Activated CD8-positive, alpha-beta memory T cell treated with anti-CD3 and anti-CD28 coated beads for 48 hours (primary cell): Measurements from ENCODE around the gene TXK.

Experiments used
- DNase-seq, 3 experiments: peaks; one replicate each; pipeline ENCODE4 v3.0.0-alpha.2; 2020; ENCODE audit warnings: low read depth in 2 of 3, low spot score in 2 of 3

Gene TXK

DNA sequence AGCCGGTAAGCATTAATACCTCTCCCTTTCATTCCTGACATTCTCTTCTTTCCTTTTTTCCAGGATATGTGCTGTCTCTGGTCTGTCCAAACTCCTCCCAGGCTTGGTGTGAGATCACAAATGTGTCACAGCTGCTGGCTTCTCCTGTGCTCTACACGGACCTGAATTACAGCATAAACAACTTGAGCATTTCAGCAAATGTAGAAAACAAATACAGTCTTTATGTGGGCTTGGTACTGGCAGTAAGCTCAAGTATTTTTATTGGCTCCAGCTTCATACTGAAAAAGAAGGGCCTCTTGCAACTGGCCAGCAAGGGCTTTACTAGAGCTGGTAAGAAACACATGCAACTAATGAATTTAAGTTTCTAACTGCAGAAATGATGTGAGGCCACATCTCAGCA is 109.0 kb downstream of the TXK start:
- no peak for DNase-seq

DNA sequence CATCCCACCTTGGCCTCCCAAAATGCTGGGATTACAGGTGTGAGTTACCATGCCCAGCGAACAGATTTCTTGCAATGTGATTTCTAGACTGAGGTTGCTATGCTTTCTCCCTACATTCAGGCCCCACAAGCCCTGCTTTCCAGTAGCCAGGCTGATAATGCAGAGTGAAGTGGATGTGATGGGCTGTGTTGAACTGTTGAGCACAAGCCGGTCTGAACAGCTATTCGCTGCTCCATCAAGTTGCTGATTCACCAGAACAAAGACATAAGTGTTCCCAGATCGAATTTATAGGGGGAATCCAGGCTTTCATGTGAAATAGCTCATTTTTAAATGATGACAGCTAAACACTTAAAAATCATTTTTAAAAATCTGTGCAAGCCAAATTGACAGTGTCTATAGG is 109.5 kb downstream of the TXK start:
- DNase-seq = no peak

DNA sequence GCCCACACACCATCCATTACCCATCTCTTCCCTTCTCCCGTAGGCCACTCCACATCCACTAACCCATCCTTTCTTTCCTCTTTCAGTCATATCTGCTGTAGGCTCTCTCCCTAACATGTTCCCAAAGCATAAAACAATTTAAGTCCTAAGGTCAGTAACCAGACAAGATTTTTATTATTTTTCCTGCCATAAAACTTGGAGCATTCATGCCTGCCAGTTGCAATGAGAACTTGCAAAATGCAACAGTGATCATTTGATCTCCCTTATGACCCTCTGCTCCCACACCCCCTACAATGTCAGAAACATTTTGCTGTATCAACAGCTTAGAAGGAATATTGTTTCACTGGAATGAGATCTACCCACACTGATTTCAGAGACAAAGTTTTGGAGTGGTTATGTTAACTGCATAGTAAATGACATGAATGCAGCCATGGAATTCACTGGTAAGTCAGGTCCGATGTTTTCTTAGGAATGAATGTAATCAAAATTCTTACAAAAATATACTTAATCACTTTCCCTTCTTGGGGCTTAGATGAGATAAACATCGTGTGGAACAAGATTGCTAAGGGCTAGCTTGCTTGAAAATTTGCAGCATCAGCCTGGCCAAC is 111.8 kb downstream of the TXK start:
- no peak for DNase-seq

DNA sequence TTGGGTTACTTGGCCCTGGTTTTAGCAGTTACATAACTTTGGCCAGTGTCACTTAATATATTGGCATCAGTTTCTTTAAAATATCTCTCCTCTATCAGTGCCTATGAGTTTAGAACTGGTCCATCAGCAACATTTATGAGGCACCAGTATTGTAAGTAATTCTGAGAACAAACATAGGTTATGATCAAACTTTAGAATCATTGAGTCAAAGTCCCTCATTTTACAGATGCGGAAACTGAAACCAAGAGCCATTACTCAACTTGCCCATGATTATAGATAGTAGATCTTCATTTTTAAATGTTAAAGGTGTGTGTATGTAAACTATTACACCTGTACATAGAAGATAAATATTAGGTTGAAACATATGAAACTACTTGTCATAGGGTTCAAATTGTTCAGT is 113.0 kb downstream of the TXK start:
- no peak for DNase-seq

DNA sequence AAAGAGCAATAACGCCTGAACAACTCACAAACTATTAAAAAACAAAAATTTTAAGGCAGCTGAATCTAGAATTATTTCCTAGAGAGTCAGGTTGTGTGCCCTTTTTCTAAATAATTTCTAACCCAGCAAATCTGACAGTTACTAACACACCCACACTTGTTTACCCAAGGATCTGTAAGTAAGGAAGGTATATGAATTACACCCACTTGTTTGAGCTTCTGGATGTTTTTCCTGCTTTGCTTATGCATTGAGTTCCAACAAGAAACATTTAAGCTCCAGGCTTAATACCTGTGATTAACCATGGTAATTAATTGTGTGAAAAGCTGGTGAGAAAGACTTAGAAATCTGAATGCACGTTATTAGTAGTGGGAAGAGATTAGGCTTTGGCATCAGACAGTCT is 115.9 kb downstream of the TXK start:
- DNase-seq = no peak

DNA sequence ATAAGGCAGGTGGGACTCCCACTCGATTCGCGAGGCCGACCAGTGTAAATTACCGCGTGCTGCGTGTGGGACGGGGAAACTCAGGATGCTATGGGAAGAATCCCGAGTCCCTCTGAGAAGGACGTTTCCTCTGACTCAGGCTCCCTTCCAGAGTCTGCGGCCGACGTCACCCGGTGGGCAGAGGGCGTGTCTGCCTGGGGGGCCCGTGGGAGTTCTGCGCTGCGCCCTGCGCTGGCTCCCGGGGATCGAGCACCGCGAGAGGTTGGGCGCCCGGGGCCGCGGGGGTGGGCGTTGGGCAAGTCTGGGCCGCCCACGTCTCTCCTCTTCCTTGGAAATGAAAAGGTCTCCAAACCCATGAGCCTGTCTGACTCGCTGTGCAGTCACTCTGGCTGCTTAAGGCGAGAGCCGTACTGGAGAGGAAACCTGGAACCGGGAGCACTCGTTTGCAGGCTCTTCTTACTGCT is 116.9 kb downstream of the TXK start:
- peak in 1 of 3 experiments; percentile 10 for DNase-seq
